ACC112 (cell line): ENCODE results near the gene ARPP21.

Experiments used
- H2AFZ ChIP-seq: fragments of 200-600 bp; sonication (generic); one replicate; pipeline ENCODE4 v1.6.0; 2017; ENCODE audit warnings: antibody characterized with exemption, low read length; ENCODE audit not compliant: unreplicated experiment
- H3K27ac ChIP-seq: fragments of 200-600 bp; sonication (generic); 2 replicates; pipeline ENCODE4 v1.5.1; 2014; ENCODE audit warnings: low read depth, mild to moderate bottlenecking, antibody characterized with exemption, low read length, moderate library complexity
- H3K27me3 ChIP-seq: fragments of 200-600 bp; sonication (generic); 2 replicates; pipeline ENCODE4 v1.6.1; 2014; ENCODE audit warnings: mild to moderate bottlenecking, antibody characterized with exemption, low read length, moderate library complexity, mixed read lengths; ENCODE audit not compliant: insufficient read depth
- H3K36me3 ChIP-seq: fragments of 200-600 bp; sonication (generic); 2 replicates; pipeline ENCODE4 v1.6.1; 2016; ENCODE audit warnings: mild to moderate bottlenecking, antibody characterized with exemption, low read length, moderate library complexity, mixed read lengths; ENCODE audit not compliant: insufficient read depth
- H3K4me1 ChIP-seq: fragments of 200-600 bp; sonication (generic); one replicate; pipeline ENCODE4 v1.6.1; 2016; ENCODE audit warnings: low read length, mixed read lengths; ENCODE audit not compliant: insufficient read depth, unreplicated experiment, control insufficient read depth
- H3K4me3 ChIP-seq: fragments of 200-600 bp; sonication (generic); 2 replicates; pipeline ENCODE4 v1.5.1; 2014; ENCODE audit warnings: mild to moderate bottlenecking, low read depth, low read length
- H3K79me2 ChIP-seq: fragments of 200-600 bp; sonication (generic); one replicate; pipeline ENCODE4 v1.6.0; 2016; ENCODE audit warnings: low read length; ENCODE audit not compliant: control insufficient read depth, unreplicated experiment, insufficient read depth

ARPP21 gene

DNA sequence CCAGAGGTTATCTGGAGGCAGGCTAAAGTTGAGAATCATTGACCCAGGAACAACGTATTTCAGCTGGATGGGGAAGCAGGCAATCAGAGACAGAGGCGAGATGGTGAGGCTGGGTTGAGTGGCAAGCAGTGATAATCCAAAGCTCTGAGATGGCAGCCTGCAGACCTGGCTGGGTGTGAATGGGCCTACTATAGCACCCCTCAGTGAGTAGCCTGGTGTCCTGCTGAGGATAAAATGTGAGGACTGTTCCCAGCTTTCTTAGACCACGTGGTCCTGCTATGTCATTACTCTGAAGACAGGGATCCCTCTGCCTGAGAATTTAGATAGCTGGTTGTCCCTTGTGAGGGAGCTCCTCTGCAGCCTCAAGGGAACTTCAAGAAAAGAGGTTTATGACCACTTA is 141.5 kb downstream of the ARPP21 start:
- Histone ChIP-seq H3K4me3 (no peak overlapping the region), H3K79me2 (no peaks in the 10 kb centered on the region), H3K36me3 (no peaks in the 10 kb centered on the region), H2AFZ (no peak overlapping the region), H3K27me3 (peaks cover 4% of the 10 kb centered on the region; the same call in 1 of the 2 replicates), H3K4me1 (no peaks in the 10 kb centered on the region), H3K27ac (no peak overlapping the region)

- no peaks in the 10 kb centered on the region for H3K4me1 ChIP-seq
- H2AFZ ChIP-seq = no peak overlapping the region
- no peak overlapping the region for H3K27ac ChIP-seq
- peaks cover 4% of the 10 kb centered on the region; the same call in 1 of the 2 replicates for H3K27me3 ChIP-seq
- H3K79me2 ChIP-seq = no peaks in the 10 kb centered on the region
- no peak overlapping the region for H3K4me3 ChIP-seq
- no peaks in the 10 kb centered on the region for H3K36me3 ChIP-seq
Observed at GRCh38 chr3:35781558-35781957, 142.2 kb downstream of the ARPP21 start.

DNA sequence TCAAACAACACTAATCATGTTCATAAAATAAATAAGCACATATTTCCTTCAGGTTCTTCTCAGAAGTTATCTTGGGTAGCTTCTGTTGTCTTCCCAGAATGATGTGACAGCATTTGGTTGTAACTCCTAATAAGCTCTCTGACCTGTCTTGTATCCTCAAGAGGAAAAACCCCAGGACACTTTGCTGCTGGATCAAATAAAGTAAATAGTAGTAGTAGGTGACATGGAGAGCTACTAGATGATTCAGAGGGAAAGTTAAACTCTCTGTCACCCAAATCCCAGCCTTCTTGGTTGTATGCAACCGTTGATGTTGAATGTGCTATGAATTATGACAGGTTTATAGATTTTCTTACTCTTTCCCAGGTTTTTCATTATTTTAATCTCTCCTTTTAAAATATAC is 143.0 kb downstream of the ARPP21 start:
- H3K27ac ChIP-seq = no peak overlapping the region
- no peak overlapping the region for H2AFZ ChIP-seq
- H3K4me1 ChIP-seq = no peaks in the 10 kb centered on the region
- no peak overlapping the region for H3K4me3 ChIP-seq
- no peaks in the 10 kb centered on the region for H3K79me2 ChIP-seq
- H3K36me3 ChIP-seq = no peaks in the 10 kb centered on the region
- peaks cover 4% of the 10 kb centered on the region; the same call in 1 of the 2 replicates for H3K27me3 ChIP-seq

GRCh38 chr3:35784169-35784568 is 144.8 kb downstream of the ARPP21 start:
- Histone ChIP-seq H3K79me2 (no peaks in the 10 kb centered on the region), H3K27me3 (peaks cover 2% of the 10 kb centered on the region; the same call in 1 of the 2 replicates), H3K4me1 (no peaks in the 10 kb centered on the region), H3K36me3 (no peaks in the 10 kb centered on the region), H3K27ac (no peak overlapping the region), H3K4me3 (no peak overlapping the region), H2AFZ (no peak overlapping the region)

- Histone ChIP-seq H3K36me3 (no peaks in the 10 kb centered on the region), H3K79me2 (no peaks in the 10 kb centered on the region), H3K27ac (no peak overlapping the region), H3K4me3 (no peak overlapping the region), H2AFZ (no peak overlapping the region), H3K4me1 (no peaks in the 10 kb centered on the region), H3K27me3 (no peaks in the 10 kb centered on the region)
Observed at GRCh38 chr3:35785234-35785888, 146.0 kb downstream of the ARPP21 start.

DNA sequence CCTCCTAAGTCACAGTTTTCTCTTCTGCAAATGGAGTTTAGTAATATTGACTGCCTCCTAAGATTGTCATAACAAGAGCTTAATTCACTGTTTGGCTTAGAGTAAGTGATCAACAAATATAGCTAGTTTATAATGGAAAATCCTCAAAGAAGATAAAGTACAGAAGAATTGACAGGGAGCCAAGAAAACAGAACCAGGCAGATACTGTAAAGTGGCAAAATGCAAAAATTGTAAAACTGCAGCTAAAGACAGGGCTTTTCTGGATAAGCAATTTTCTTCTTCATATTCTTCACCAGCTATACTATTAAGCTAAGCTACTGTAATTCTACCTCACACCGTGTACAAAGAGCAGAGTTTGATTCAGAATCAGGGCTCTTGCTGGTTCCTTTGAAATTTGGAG is 148.6 kb downstream of the ARPP21 start:
- Histone ChIP-seq H3K27ac (no peak overlapping the region), H3K79me2 (no peaks in the 10 kb centered on the region), H3K4me1 (no peaks in the 10 kb centered on the region), H3K36me3 (no peaks in the 10 kb centered on the region), H2AFZ (no peak overlapping the region), H3K4me3 (no peak overlapping the region), H3K27me3 (no peaks in the 10 kb centered on the region)

DNA sequence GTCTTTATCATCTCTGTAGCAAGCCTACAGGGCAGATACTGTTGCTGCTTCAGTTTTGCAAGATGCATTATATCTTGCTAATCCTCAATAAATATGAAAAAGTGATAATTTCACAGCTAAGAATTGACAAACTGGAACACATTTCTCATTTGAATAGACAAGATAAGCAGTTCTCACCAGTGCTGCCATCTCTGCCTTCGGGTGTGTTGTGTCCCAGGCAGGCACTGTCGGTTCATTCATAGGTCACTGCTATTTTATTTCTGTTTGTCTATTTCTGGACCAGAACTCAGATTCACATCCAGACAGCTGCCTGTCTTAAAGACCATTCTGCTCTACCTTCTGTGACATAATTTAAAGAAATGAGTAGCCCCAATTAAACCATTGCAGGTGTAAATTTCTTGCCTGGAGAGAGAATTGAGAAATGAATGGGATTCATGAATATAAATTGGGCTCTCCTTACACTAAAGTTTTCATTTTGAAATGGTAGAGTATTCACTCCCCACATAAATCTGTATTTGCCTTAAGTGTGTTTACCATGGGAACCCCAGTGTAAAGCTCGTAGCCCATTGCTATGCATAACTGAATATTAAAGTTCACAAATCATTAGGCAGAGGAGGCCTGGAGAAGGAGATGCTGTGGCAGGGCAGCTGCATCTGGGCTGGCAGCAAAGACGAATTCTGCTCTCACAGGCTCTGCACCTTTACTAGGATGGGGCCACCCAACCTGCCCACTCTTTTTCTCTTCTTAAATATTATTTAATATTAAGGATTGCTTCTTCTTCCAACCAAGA is 149.9 kb downstream of the ARPP21 start:
- H3K79me2 ChIP-seq = no peaks in the 10 kb centered on the region
- H3K36me3 ChIP-seq = no peaks in the 10 kb centered on the region
- H2AFZ ChIP-seq = no peak overlapping the region
- H3K4me3 ChIP-seq = no peak overlapping the region
- H3K27ac ChIP-seq = no peak overlapping the region
- H3K4me1 ChIP-seq = no peaks in the 10 kb centered on the region
- H3K27me3 ChIP-seq = no peaks in the 10 kb centered on the region

DNA sequence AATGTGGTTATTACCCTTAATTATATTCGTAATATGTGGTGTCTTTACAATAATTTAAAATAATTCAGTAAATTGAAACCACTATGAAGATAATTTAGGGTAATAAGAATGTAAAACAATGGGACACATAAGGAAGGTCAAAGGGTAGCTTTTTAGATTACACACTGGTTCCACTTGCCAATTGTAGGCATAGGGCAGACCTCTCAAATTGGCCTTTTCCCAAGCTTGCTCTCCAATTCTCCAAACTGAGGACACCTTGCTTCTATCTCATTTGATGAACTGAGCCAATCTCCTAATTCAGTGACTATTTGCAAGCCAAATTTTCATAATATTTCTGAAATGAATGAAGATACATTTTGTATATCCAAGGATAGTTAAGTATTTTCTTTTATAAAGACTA is 151.4 kb downstream of the ARPP21 start:
- Histone ChIP-seq H2AFZ (no peak overlapping the region), H3K27ac (no peak overlapping the region), H3K27me3 (no peaks in the 10 kb centered on the region), H3K36me3 (no peaks in the 10 kb centered on the region), H3K79me2 (no peaks in the 10 kb centered on the region), H3K4me1 (no peaks in the 10 kb centered on the region), H3K4me3 (no peak overlapping the region)

- Histone ChIP-seq H3K79me2 (no peaks in the 10 kb centered on the region), H3K4me1 (no peaks in the 10 kb centered on the region), H3K4me3 (no peak overlapping the region), H3K27ac (no peak overlapping the region), H3K36me3 (no peaks in the 10 kb centered on the region), H2AFZ (no peak overlapping the region), H3K27me3 (no peaks in the 10 kb centered on the region)
Observed at GRCh38 chr3:35793667-35794066, 154.3 kb downstream of the ARPP21 start.

DNA sequence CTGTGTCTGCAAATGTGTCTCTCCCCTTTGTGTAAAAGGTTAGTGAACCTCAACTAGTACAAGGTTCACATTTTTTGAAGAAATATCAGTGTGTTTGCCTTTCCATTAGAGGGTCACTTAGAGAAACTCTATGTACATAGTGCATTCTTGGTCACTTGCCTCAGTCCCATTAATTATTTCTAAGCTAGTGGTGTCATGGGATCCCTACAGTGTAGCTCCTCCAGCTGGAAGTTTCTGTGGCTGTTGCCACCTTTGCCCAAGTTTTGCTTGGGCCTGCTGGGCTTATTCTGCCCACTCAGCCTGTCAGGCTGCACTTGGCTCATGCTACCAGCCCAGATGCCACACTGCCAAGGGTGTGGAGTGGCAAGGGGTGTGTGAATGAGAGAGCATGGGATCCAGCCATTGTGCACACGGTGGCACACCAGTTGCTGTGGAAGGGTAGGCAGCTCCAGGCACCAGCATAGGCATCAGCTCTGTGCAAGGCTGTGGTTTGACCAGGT is 161.7 kb downstream of the ARPP21 start:
- Histone ChIP-seq H3K36me3 (no peaks in the 10 kb centered on the region), H3K27me3 (no peaks in the 10 kb centered on the region), H3K79me2 (no peaks in the 10 kb centered on the region), H3K27ac (no peak overlapping the region), H2AFZ (no peak overlapping the region), H3K4me3 (no peak overlapping the region), H3K4me1 (no peaks in the 10 kb centered on the region)

GRCh38 chr3:35814531-35814930 is 175.2 kb downstream of the ARPP21 start:
- Histone ChIP-seq H2AFZ (no peak overlapping the region), H3K27ac (no peak overlapping the region), H3K36me3 (no peaks in the 10 kb centered on the region), H3K4me1 (no peaks in the 10 kb centered on the region), H3K4me3 (no peak overlapping the region), H3K27me3 (no peaks in the 10 kb centered on the region), H3K79me2 (no peaks in the 10 kb centered on the region)
